ENCODE results near the gene GABARAPL2.
A peak's percentile ranks its signal among the peaks of the same experiment; 100 is the strongest.

Gene GABARAPL2

DNA sequence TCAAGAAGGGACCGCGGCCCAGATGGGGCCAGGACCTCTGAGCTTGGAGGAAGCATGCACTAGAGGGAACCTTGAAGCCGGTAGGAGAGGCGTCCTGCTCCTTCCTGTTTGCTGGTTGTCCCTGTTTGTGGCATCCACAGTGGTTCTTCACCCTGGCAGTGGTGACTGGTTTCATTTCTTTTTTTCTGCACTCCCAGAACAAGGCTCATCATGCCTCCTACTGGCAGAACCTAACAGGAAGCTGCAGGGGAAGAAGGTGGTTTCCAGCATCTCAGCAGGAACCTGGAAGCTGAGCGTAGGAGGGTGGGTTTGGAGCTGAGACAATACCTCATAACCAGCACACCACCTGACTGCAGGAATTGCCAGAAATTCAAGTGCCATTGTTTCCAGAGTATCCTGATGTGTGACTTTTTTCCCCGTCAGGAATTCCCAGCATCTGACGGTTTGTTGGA, 15.9 kb upstream of the GABARAPL2 start:
- peaks cover 27% of the 10 kb centered on the region for H3K27me3 ChIP-seq
- peaks cover 2% of the 10 kb centered on the region in 2 experiments for H3K4me1 ChIP-seq (ENCODE audit: control insufficient read depth in 1 of 2, insufficient read depth in 1 of 2, low read depth in 1 of 2, low read length in 1 of 2)
- no peak overlapping the region for H3K27ac ChIP-seq
- TF ChIP-seq, protein P1, sequence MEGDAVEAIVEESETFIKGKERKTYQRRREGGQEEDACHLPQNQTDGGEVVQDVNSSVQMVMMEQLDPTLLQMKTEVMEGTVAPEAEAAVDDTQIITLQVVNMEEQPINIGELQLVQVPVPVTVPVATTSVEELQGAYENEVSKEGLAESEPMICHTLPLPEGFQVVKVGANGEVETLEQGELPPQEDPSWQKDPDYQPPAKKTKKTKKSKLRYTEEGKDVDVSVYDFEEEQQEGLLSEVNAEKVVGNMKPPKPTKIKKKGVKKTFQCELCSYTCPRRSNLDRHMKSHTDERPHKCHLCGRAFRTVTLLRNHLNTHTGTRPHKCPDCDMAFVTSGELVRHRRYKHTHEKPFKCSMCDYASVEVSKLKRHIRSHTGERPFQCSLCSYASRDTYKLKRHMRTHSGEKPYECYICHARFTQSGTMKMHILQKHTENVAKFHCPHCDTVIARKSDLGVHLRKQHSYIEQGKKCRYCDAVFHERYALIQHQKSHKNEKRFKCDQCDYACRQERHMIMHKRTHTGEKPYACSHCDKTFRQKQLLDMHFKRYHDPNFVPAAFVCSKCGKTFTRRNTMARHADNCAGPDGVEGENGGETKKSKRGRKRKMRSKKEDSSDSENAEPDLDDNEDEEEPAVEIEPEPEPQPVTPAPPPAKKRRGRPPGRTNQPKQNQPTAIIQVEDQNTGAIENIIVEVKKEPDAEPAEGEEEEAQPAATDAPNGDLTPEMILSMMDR (IDR thresholded peaks at IDR 0.05) = no peak
- no peaks in the 10 kb centered on the region for H3K9me3 ChIP-seq
- no peak overlapping the region for H3K4me3 ChIP-seq (ENCODE audit: low read depth in 1 of 2, low read length in 1 of 2)
- H3K36me3 ChIP-seq = no peaks in the 10 kb centered on the region

- TF ChIP-seq, protein P1 (IDR thresholded peaks at IDR 0.05) = no peak
- Histone ChIP-seq H3K9me3 (no peaks in the 10 kb centered on the region), H3K36me3 (no peaks in the 10 kb centered on the region), H3K4me3 (ENCODE audit: low read depth in 1 of 2, low read length in 1 of 2) (no peak overlapping the region), H3K27me3 (peaks cover 35% of the 10 kb centered on the region), H3K4me1 (ENCODE audit: control insufficient read depth in 1 of 2, insufficient read depth in 1 of 2, low read depth in 1 of 2, low read length in 1 of 2) (peaks cover 16 to 17% of the 10 kb centered on the region in 2 experiments), H3K27ac (no peak overlapping the region)
Measured at GRCh38 chr16:75552951-75553350, 13.2 kb upstream of the GABARAPL2 start.

- Histone ChIP-seq H3K9me3 (no peaks in the 10 kb centered on the region), H3K4me1 (ENCODE audit: control insufficient read depth in 1 of 2, insufficient read depth in 1 of 2, low read depth in 1 of 2, low read length in 1 of 2) (peaks cover 16 to 17% of the 10 kb centered on the region in 2 experiments), H3K27me3 (peaks cover 55% of the 10 kb centered on the region), H3K4me3 (ENCODE audit: low read depth in 1 of 2, low read length in 1 of 2) (peak overlapping the region; percentile 78 to 89), H3K27ac (no peak overlapping the region), H3K36me3 (no peaks in the 10 kb centered on the region)
- TF ChIP-seq, protein P1 (IDR thresholded peaks at IDR 0.05) = no peak
Measured at GRCh38 chr16:75555213-75555706, 10.9 kb upstream of the GABARAPL2 start.

GRCh38 chr16:75555707-75556430, 10.3 kb upstream of the GABARAPL2 start, which contains the start of gene TMEM231:
Gene TMEM231, minus strand, starts transcription at chr16:75556252. Its CDS starts 43 bp downstream, at chr16:75556209.
- Histone ChIP-seq H3K27ac (peak within 1 kb of the TSS; percentile 58), H3K4me3 (ENCODE audit: low read depth in 1 of 2, low read length in 1 of 2) (peak within 1 kb of the TSS; percentile 78 to 89), H3K27me3 (peaks cover 61% of the 10 kb centered on the region), H3K9me3 (no peaks in the 10 kb centered on the region), H3K4me1 (ENCODE audit: control insufficient read depth in 1 of 2, insufficient read depth in 1 of 2, low read depth in 1 of 2, low read length in 1 of 2) (peaks cover 16 to 17% of the 10 kb centered on the region in 2 experiments), H3K36me3 (no peaks in the 10 kb centered on the region)
- TF ChIP-seq, protein P1 (IDR thresholded peaks at IDR 0.05) = peak; percentile 18

DNA sequence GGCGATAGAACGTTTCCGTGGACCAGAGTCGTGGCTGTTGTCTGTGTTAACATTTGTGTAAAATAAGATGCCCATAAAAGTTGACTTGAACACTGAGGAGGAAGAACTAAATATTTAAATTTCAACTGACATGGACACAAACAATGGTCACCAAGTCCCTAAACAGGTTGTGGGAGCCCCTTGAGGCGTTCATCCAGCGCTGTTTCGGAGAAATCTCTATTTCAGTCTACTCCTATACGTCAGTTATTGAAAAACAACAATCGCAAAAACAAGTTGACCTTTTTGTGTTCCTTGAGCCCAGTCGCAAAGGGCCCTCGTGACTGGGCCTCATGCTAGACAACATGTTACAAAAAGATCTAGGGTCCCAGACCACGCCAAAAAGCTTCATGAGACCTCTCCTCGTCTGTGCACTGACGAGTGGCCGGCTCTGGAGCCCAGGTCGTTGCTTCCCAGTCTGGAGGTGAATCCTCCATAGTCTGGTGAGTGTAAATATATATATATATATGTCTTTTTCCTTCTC, 9.7 kb upstream of the GABARAPL2 start:
- Histone ChIP-seq H3K4me3 (ENCODE audit: low read depth in 1 of 2, low read length in 1 of 2) (peak overlapping the region; percentile 78 to 89), H3K27me3 (peaks cover 62% of the 10 kb centered on the region), H3K4me1 (ENCODE audit: control insufficient read depth in 1 of 2, insufficient read depth in 1 of 2, low read depth in 1 of 2, low read length in 1 of 2) (peaks cover 16 to 17% of the 10 kb centered on the region in 2 experiments), H3K36me3 (no peaks in the 10 kb centered on the region), H3K9me3 (no peaks in the 10 kb centered on the region), H3K27ac (peak overlapping the region; percentile 58)
- TF ChIP-seq, protein P1 (IDR thresholded peaks at IDR 0.05) = no peak

Data from neutrophil (primary cell).